ENCODE measurements around the gene USP43.

DNA sequence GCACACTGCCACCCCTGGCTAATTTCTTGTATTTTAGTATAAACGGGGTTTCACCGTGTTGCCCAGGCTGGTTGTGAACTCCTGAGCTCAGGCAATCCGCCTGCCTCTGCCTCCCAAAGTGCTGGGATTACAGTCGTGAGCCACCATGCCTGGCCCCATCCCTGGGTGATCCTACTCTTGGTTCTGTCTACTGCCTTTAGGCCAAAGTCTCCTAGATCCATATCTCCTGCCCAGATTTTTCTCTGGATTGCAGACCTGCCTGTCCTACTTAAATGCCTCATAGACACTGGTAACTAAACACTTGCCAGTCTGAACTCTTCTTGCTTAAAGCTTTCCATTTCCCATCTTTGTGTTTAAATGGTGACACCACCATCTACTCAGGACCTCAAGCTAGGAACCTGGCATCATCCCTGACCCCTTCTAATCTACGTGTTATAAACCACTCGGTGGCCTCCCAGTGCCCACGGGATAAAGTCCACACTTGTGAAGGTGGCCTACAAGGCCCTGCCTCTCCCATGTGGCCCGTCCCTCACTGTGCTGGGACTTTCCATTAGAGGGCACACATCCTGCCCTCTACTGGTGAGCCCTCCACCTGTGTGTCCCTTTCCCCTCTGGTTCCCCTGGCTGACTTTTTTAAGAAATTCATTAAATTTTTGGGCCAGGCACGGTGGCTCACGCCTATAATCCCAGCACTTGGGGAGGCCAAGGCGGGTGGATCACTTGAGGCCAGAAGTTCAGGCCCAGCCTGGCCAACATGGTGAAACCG is 51.1 kb downstream of the USP43 start:
- TF ChIP-seq CTCF (IDR thresholded peaks at IDR 0.05 in 8 of 11, conservative IDR thresholded peaks at IDR 0.05 in 3 of 11) (no peak), POLR2AphosphoS5 (IDR thresholded peaks at IDR 0.05) (no peak), POLR2A (IDR thresholded peaks at IDR 0.05) (no peak)

All from spleen (tissue), 7 donors.